Sigmoid colon (tissue), 4 donors: ENCODE results near the gene CACNA1C.

Experiments
- EP300 ChIP-seq, 4 donors: sonication (generic); formaldehyde crosslinking; IDR thresholded peaks; one replicate each; pipeline ENCODE4 v1.6.1; 2017; ENCODE audit warnings: antibody characterized with exemption in 4 of 4
- POLR2A ChIP-seq, 2 donors: fragments of 450-650 bp; IDR thresholded peaks; one replicate each; pipeline ENCODE4 v1.6.1; 2016; ENCODE audit warnings: antibody characterized with exemption in 2 of 2, mild to moderate bottlenecking in 2 of 2, moderate library complexity in 2 of 2
- TF ChIP-seq, protein P1 (sequence below), 4 experiments: fragments of 450-650 bp in 3 of 4; fragments of 200-600 bp in 1 of 4; IDR thresholded peaks; one replicate each; pipeline ENCODE4 v1.5.1; 2016 to 2019; ENCODE audit warnings: antibody characterized with exemption in 4 of 4, mild to moderate bottlenecking in 3 of 4, moderate library complexity in 2 of 4

DNA sequence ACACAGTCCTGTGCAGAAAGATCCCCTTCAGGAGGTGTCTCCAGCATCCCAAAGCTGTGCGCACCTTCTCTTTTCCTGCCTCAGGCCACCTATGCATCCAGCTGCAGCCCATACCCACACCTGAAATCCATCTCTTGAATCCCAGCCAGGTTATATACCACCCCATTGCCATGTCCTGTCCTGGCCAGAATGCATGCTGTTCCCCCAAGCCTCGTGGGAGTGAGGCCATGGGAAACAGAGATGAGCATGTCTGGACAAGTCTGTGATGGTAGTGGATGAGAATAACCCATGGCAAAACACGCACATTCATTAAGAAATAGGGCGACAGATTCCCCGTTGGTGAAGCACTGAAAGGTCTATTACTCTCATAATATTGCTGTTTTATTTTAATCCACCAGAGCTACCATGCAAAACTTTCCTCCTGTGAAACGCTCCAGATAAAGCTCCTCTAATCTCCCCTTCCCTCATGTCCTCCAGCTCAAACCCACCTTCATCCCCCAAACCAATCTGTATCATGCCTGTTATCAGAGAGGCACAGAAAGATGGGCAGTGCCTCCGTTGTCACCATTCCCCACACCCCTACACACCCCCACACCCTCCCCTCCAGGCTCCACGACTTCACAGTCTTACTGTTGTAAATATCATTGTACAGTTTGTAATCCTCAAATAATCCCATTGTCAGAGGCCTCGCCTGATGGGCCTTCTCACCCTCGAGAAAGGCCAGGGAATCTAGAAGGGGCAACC lies 644.4 kb downstream of the CACNA1C start:
- TF ChIP-seq, protein P1, sequence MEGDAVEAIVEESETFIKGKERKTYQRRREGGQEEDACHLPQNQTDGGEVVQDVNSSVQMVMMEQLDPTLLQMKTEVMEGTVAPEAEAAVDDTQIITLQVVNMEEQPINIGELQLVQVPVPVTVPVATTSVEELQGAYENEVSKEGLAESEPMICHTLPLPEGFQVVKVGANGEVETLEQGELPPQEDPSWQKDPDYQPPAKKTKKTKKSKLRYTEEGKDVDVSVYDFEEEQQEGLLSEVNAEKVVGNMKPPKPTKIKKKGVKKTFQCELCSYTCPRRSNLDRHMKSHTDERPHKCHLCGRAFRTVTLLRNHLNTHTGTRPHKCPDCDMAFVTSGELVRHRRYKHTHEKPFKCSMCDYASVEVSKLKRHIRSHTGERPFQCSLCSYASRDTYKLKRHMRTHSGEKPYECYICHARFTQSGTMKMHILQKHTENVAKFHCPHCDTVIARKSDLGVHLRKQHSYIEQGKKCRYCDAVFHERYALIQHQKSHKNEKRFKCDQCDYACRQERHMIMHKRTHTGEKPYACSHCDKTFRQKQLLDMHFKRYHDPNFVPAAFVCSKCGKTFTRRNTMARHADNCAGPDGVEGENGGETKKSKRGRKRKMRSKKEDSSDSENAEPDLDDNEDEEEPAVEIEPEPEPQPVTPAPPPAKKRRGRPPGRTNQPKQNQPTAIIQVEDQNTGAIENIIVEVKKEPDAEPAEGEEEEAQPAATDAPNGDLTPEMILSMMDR (IDR thresholded peaks at IDR 0.05) = no peak
- TF ChIP-seq EP300 (IDR thresholded peaks at IDR 0.05) (no peak), POLR2A (IDR thresholded peaks at IDR 0.05) (no peak)
